ENCODE results near the gene RSPH3.

DNA sequence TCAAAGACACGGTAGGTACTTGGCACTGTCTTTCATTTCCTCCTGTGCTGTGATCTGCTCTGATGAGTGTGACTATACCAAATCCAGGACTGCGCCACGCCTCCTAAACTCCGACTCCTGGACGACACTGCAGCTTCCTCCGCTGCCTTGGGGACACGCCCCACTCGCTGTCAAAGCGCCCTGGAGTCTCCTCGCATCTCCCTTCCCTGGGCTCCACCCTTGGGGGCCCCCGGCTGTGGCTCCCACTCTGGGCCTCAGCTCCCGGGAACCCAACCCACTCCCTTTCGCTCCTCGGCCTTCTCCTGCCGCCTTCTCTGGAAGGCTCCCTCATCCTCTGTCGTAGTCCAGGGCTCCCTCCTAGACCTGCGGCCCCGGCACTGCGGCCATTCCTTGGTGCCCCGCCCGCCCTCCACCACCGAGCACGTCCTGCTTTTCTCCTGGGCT lies 61.2 kb downstream of the RSPH3 start:
- TF ChIP-seq, protein P1, sequence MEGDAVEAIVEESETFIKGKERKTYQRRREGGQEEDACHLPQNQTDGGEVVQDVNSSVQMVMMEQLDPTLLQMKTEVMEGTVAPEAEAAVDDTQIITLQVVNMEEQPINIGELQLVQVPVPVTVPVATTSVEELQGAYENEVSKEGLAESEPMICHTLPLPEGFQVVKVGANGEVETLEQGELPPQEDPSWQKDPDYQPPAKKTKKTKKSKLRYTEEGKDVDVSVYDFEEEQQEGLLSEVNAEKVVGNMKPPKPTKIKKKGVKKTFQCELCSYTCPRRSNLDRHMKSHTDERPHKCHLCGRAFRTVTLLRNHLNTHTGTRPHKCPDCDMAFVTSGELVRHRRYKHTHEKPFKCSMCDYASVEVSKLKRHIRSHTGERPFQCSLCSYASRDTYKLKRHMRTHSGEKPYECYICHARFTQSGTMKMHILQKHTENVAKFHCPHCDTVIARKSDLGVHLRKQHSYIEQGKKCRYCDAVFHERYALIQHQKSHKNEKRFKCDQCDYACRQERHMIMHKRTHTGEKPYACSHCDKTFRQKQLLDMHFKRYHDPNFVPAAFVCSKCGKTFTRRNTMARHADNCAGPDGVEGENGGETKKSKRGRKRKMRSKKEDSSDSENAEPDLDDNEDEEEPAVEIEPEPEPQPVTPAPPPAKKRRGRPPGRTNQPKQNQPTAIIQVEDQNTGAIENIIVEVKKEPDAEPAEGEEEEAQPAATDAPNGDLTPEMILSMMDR (IDR thresholded peaks at IDR 0.05) = no peak
- TF ChIP-seq POLR2A (IDR thresholded peaks at IDR 0.05) = no peak
